ENCODE measurements around the gene LLCFC1. TPM values are rescaled to one million over a fixed set of nuclear protein-coding genes. Genes with fewer than 3 reads are reported as not detected.

LLCFC1 gene
- polyA plus RNA-seq, 1 of the 3 experiments (the other 2 are of a cell fraction): not detected

- no peaks in the 10 kb centered on the region for H4K20me1 ChIP-seq (ENCODE audit: insufficient read depth)
- H3K9ac ChIP-seq: no peak overlapping the region
These were observed 9.3 kb downstream of the LLCFC1 start for GRCh38 chr7:142948603-142949002.

GRCh38 chr7:142950235-142950634, 11.0 kb downstream of the LLCFC1 start:
- H3K4me3 ChIP-seq (ENCODE audit: low read depth in 2 of 2, low read length in 1 of 2): no peak overlapping the region
- DNase-seq: no peak
- no peak overlapping the region for H2AFZ ChIP-seq (ENCODE audit: low read depth)
- H3F3A ChIP-seq (replicated peaks; ENCODE audit: insufficient read depth): no peaks in the 10 kb centered on the region
- H3K4me2 ChIP-seq: no peak overlapping the region
- no peaks in the 10 kb centered on the region for H3K4me1 ChIP-seq (ENCODE audit: control insufficient read depth in 1 of 2, insufficient read depth in 2 of 2, low read depth in 1 of 2, low read length in 1 of 2)
- no peak for TF ChIP-seq JUND (IDR thresholded peaks at IDR 0.05)
- TF ChIP-seq MXI1 (IDR thresholded peaks at IDR 0.05; ENCODE audit: low read depth, low read length): no peak
- TF ChIP-seq ELF1 (IDR thresholded peaks at IDR 0.05): no peak
- no peak for TF ChIP-seq RAD21 (IDR thresholded peaks at IDR 0.05; ENCODE audit: low read length)
- TF ChIP-seq MAX (IDR thresholded peaks at IDR 0.05; ENCODE audit: low read depth): no peak
- no peak for TF ChIP-seq RCOR1 (IDR thresholded peaks at IDR 0.05; ENCODE audit: low read length)
- no peak for TF ChIP-seq EZH2phosphoT487 (IDR thresholded peaks at IDR 0.05; ENCODE audit: borderline replicate concordance, low read depth)
- no peak for TF ChIP-seq REST (IDR thresholded peaks at IDR 0.05; ENCODE audit: low read depth, low read length)
- TF ChIP-seq FOSL2 (IDR thresholded peaks at IDR 0.05; ENCODE audit: borderline replicate concordance, low read depth): no peak
- TF ChIP-seq CTCF (IDR thresholded peaks at IDR 0.05): no peak
- no peaks in the 10 kb centered on the region for H3K79me2 ChIP-seq (ENCODE audit: insufficient read depth)
- no peak overlapping the region for H3K9ac ChIP-seq
- H3K27ac ChIP-seq (ENCODE audit: low read depth in 2 of 2, low read length in 1 of 2): no peak overlapping the region
- H3K9me2 ChIP-seq: no peaks in the 10 kb centered on the region
- POLR2A ChIA-PET: no interaction called here
- H3K36me3 ChIP-seq (replicated peaks in 1 of 2; ENCODE audit: control insufficient read depth in 1 of 2, insufficient read depth in 2 of 2, low read length in 1 of 2): no peaks in the 10 kb centered on the region
- no peaks in the 10 kb centered on the region for H4K20me1 ChIP-seq (ENCODE audit: insufficient read depth)
- H3K27me3 ChIP-seq (ENCODE audit: insufficient read depth): peaks cover 22% of the 10 kb centered on the region
- CTCF ChIA-PET: no interaction called here
- no peaks in the 10 kb centered on the region for H3K9me3 ChIP-seq

More at GRCh38 chr7:142948603-142949002, 9.3 kb downstream of the LLCFC1 start:
- Histone ChIP-seq H3F3A (replicated peaks; ENCODE audit: insufficient read depth) (no peaks in the 10 kb centered on the region), H3K27ac (ENCODE audit: low read depth in 2 of 2, low read length in 1 of 2) (no peak overlapping the region), H2AFZ (ENCODE audit: low read depth) (no peak overlapping the region), H3K79me2 (ENCODE audit: insufficient read depth) (no peaks in the 10 kb centered on the region), H3K27me3 (ENCODE audit: insufficient read depth) (peaks cover 22% of the 10 kb centered on the region), H3K9me2 (no peaks in the 10 kb centered on the region), H3K4me1 (ENCODE audit: control insufficient read depth in 1 of 2, insufficient read depth in 2 of 2, low read depth in 1 of 2, low read length in 1 of 2) (no peaks in the 10 kb centered on the region), H3K4me3 (ENCODE audit: low read depth in 2 of 2, low read length in 1 of 2) (no peak overlapping the region), H3K9me3 (no peaks in the 10 kb centered on the region), H3K4me2 (no peak overlapping the region), H3K36me3 (replicated peaks in 1 of 2; ENCODE audit: control insufficient read depth in 1 of 2, insufficient read depth in 2 of 2, low read length in 1 of 2) (no peaks in the 10 kb centered on the region)
- WGBS (ENCODE audit: low lambda C conversion rate): 36% methylated on average over 4 of the region's 4 CpGs
- ChIA-PET POLR2A (no interaction called here), CTCF (no interaction called here)
- DNase-seq: no peak
- TF ChIP-seq RXRA (IDR thresholded peaks at IDR 0.05; ENCODE audit: borderline replicate concordance, low read depth) (no peak), ELF1 (IDR thresholded peaks at IDR 0.05) (no peak), TCF12 (IDR thresholded peaks at IDR 0.05) (no peak), CHD2 (IDR thresholded peaks at IDR 0.05; ENCODE audit: low read length, partially characterized antibody) (no peak), TEAD4 (IDR thresholded peaks at IDR 0.05; ENCODE audit: borderline replicate concordance, insufficient read depth) (no peak), GATA2 (CRISPR knock-in tag; IDR thresholded peaks at IDR 0.05) (no peak), EZH2phosphoT487 (IDR thresholded peaks at IDR 0.05; ENCODE audit: borderline replicate concordance, low read depth) (no peak), FOSL2 (IDR thresholded peaks at IDR 0.05; ENCODE audit: borderline replicate concordance, low read depth) (no peak), POLR2AphosphoS5 (IDR thresholded peaks at IDR 0.05; ENCODE audit: low read depth, low read length) (no peak), FOXM1 (IDR thresholded peaks at IDR 0.05; ENCODE audit: low read depth) (no peak), YY1 (IDR thresholded peaks at IDR 0.05; ENCODE audit: low read depth) (no peak), SMC3 (IDR thresholded peaks at IDR 0.05; ENCODE audit: low read depth, low read length) (no peak), GABPA (IDR thresholded peaks at IDR 0.05; ENCODE audit: low read depth) (no peak), JUND (IDR thresholded peaks at IDR 0.05) (no peak)
- TF ChIP-seq, protein P1, sequence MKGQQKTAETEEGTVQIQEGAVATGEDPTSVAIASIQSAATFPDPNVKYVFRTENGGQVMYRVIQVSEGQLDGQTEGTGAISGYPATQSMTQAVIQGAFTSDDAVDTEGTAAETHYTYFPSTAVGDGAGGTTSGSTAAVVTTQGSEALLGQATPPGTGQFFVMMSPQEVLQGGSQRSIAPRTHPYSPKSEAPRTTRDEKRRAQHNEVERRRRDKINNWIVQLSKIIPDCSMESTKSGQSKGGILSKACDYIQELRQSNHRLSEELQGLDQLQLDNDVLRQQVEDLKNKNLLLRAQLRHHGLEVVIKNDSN (IDR thresholded peaks at IDR 0.05; ENCODE audit: borderline replicate concordance, low read depth): no peak
